SKM-1 treated with dmso at 0.1 percent for 144 hours (cell line): Measurements from ENCODE around the gene FAM13A.
"Not testable (repeated sequence)": the region's sequence is repeated elsewhere in the genome, so short reads cannot be mapped to it uniquely, and the experiment has no call there.

Experiments used
- DNase-seq: peaks from one replicate; lab custom pipeline; 2025; ENCODE audit not compliant: unreplicated experiment; lab: John Stamatoyannopoulos, UW

FAM13A gene

DNA sequence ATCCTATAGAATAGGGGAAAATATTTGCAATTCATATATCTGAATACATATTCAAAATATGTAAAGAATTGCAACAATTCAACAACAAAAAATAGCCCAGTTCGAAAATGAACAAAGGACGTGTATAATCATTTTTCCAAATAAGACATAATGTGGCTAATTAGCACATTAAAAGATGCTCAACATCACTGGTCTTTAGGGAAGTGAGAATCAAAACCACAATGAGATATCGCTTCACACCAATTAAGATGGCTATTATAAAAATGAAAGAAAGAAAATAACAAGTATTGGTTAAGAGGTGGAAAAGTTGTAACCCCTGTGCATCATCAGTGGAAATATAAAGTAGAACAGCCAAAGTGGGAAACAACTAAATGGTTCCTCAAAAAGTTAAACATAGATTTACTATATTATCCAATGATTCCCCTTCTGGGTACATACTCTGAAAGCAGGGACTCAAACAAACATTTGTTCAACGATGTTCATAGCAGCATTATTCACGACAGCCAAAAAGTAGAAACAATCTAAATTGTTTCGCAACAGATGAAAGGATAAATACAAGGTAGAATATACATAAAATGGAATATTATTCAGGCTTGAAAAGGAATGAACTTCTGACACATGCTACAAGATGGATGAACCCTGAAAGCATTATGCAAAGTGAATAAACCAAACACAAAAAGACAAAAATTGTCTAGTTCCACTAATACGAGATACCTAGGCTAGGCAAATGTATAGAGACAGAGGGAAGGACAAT lies 12.7 kb downstream of the FAM13A start:
- DNase-seq: no peak

DNA sequence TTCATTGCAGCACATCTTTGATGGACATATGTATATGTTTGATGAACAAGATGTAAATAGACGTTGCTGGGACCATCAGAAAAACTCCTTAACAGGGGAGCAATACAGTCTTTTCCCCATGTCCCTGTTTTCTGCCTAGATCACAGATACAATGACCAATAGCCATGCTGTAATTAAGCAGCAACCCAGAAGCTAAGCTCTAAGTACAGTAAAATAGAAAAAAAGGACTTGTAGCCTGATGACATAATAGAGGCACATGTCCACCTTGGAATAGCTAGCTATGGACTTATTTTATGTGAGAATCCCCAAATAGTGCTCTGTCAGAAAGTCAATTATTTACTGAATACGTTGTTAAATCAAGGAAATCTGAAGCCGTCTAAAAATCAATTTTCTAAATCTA lies 14.9 kb downstream of the FAM13A start:
- no peak for DNase-seq

DNA sequence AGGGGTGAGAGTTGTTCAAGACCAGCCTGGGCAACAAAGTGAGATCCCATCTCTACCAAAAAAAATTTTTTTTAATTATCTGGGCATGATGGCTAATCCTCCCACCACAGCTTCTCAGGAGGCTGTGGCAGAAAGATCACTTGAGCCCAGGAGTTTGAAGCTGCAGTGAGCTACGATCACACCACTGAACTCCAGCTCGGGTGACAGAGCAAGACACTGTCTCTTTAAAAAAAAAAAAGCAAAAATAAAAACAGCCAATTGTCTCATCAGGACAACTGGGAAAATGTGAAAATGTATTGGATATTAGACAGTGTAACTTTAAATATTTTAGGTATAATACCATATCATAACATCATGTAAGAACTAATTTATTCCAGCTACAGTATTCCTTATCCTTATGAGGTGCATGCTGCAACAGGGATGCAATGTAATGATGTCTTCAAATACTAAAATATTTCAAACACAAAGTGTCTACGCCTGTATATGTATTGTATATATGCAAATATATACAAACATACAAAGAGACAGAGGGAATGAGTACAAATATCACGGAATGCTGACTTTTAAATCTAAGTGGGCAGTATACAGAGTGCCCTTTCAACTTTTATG lies 17.2 kb downstream of the FAM13A start:
- DNase-seq: no peak

DNA sequence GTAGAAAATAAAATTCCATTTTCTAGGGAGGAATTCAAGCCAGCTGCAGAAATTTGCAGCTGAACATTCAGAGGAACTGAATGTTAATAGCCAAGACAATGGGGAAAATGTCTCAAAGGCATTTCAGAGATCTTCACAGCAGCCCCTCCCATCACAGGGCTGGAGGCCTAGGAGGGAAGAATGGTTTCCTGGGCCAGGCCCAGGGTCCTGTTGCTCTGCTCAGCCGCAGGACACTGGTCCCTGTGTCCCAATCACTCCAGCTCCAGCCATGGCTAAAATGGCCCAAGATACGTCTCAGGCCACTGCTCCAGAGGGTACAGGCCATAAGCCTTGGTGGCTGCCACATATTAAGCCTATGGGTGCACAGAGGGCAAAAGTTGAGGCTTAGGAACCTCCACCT lies 20.4 kb downstream of the FAM13A start:
- DNase-seq: no peak

DNA sequence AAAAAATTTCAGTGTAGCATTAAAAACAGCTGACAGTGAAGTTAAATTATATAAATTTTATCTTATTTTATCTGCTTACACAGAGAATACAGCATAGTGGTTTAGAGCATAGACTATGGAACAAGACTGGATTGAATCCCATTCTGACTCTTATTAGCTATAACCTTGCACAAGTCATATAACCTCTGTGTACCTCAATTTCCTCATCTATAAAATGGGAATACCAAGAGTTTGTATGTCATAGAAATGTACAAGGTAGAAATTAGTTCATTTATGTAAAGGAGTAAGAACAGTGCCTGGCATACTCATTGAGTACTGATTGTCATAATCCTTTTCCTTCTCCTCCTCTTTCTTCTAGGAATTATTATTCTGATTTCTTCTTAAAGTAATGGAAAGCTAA lies 25.7 kb downstream of the FAM13A start:
- no peak for DNase-seq

DNA sequence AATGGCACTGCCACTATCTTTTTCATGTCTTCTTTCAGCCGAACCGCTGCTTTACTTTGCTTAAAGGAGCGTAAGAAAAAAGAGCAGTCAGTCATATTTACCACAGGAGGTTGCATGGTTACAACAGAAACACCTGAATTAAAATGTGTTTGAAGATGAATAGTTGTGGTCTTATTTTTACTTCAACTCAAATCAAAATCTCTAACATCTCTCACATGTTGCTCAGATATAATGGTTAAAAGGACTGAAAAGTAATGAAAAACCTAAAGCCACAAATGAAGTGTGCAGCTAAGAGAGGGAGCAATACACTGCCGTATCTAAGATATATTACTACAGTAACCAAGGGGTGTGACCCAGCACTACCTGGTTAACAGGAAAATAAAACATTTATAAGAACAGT lies 27.4 kb downstream of the FAM13A start:
- no peak for DNase-seq

DNA sequence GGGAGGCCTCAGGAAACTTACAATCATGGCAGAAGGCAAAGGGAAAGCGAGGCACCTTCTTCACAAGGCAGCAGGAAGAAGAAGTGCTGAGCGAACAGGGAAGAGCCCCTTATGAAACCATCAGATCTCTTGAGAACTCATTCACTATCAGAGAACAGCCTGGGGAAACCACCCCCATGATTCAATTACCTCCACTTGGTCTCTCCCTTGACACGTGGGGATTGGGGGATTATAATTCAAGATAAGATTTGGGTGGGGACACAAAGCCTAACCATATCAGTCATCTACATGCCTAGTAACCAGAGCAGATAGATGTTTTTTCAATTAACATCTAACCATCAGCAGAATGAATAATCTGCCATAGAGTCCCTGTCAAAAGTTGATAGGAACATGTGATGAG lies 30.4 kb downstream of the FAM13A start:
- no peak for DNase-seq

DNA sequence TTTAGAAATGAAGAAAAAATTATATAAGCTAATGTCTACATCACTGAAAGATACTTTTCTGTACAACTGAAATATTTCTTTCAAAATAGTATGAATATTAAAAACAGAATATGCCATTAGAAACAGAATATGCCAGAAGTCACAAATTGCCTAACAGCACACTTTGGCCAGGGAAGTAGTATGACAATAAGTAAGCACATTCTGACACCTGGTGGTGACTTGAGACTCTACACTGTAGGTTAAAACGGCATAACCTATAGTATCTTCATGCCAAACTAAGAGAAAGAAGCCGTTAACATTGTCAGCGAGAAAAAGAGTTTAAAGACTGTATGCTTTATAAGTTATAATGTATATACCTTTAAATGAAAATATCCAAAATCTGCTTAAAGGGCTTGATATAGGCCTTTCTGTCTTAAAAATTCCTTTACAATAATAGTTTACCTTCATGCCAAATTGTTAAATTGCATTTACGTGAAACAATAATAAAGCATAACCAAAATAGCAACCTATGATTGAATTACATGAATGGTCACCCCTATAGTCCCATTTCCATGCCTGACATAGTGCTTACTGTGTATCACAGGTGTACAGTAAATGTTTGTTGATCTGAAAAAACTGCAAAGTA lies 32.8 kb downstream of the FAM13A start:
- DNase-seq: peak; percentile 76

DNA sequence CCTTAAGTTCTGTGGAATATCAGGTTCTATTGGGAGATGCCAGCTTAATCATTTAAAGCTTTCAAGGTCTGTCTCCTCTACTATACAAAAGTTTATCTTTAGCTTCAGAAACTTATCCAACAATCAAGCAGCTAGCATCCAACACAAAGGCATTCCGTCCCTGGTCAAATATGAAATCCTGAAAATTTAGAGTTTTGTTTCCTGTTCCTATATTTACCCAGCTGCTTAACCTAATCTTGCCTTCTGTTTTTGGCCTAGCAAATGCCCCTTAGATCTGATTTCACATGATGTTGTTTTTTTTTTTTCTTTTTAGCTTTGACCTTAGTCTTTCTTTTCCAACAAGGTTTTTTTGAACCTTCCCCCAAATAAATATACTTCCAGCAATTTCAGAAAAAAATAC lies 33.8 kb downstream of the FAM13A start:
- DNase-seq: no peak

DNA sequence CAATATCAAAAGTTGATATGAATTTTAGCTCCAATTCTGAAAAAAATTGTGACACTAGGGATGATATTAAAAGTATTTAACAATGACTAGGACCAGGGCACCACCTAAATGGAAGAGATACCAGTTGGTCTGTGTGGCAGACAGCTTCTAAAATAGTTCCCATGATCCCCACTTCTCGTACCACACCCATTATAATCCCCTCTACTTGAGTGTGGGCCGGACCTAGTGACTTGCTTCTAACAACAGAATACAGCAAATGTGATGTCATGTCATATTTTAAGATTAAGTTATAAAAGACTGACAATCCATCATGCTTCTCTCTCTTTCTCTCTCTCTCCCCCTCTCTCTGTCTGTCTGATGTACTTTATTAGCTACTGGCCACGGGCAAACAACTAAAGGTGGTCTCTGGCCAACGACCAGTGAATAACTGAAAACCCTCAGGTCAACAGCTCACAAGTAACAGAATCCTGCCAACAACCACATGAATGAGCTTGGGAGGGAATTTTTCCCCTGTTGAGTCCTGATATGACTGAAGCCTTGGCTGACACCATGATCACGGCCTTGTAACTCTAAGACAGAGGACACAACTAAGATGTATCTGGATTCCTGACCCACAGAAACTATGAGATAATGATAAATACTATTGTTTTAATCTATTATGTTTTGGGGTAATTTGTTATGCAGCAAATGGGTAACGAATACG lies 34.4 kb downstream of the FAM13A start:
- DNase-seq: no peak

DNA sequence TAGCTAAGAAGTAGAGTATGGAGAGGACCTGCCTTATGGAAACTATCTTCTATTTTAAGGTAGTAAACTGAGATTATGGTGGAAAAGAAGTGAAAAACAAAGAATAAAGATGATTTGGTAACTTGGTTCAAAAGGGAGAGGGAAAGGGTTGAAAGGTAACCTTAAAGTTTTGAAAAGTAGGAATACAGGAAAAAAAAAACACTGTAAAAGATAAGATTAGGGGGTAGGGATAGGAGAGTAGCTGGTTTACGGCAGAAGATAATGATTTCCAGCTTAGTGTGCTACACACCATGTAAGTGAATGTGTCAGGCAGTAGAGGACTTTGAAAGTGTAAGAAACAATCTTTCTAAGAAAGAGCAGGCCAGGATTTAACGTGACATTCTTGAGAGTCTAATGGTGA lies 35.3 kb downstream of the FAM13A start:
- no peak for DNase-seq

DNA sequence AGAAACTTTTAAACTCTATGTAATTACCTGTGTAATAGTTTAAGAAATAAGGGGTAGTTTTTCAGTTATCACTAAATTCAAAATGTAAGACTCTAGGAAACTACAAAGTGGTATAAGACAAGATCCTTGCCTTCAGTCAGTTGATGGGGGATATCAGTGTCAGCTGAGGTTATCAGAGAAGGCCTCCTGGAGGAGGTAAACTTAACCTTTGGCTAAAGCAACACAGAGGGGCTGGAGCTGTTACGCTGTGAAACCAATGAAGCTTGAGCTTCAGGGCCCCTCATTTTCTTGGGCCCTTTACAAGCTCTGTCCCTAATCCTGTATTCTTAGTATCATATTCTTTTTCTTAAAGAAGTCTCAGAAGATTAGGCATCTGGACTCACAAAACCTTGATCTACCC lies 35.9 kb downstream of the FAM13A start:
- DNase-seq: no peak

DNA sequence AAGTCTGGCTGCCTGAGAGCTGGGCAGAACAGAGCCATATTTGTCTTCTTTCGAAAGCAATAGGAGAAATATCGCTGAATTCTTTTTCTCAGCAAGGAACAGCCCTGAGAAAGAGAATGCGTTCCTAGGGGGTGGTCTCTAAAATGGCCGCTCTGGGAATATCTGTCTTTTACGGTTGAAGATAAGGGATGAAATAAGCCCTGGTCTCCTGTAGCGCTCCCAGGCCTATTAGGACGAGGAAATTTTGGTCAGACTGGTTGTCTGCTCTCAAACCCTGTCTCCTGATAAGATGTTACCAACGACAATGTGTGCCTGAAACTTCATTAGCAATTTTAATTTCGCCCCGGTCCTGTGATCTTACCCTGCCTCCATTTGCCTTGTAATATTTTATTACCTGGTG lies 42.1 kb downstream of the FAM13A start:
- DNase-seq: not testable (repeated sequence)

DNA sequence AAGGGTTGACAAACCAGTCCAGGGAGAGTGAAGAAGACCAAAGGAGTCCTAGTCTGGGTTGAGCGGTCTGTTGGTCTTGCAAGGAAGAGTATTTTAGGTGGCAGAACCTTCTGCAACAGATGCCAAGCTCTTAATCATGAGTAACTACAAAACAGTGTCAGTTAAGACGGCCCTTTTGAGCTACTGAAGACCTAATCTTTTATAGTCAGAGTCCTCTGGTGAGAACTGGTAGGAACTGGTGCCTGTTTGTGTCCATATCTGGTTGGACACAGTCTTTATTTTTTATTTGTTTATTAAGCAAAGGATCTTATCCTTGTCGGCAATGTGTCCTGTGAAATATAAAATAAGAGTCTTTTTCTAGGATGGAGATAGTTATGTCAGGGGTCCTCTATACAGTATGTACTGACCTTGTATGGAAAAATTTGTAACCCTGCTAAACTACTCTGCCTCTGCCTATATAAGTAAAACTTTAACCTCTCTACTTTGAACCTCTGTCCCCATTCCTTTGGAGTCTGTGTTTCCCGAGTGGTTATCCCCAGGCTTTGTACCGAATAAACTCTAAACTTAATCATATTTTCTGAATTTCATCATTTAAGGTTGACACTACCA lies 47.1 kb downstream of the FAM13A start:
- DNase-seq: no peak

DNA sequence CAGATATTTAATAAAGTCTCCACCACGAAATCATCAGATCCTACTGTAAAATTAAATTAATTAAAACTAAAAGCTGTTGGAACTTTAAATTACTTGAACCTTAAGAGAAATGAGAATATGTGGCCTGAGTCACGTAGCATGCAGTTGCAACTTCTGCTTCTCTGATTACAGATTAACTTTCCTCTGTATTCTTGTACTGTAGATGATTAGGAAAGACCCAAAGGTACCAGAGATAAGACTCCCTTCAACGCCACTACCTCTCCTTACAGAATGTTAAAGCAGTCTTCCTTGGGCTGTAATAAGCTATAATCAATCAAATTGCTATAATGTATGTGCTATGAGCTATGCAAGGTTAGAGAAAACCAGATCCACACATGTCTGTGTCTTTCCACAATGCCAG lies 47.9 kb downstream of the FAM13A start:
- no peak for DNase-seq

DNA sequence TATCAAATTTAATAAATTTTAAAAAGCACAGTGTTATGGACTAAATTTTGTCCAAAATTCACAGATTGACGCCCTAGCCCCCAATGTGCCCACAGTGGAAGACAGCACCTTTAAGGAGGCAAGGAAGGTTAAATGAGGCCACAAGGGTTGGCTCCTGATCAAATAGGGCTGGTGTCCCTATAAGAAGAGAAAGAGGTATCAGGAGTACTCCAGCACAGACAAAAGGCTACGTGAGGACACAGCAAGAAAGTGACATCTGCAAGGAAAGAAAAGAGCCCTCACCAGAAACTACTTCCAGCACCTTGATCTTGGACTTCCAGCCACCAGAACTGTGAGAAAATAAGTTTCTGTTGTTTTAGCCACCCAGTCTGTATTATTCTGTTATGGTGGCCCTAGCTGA lies 48.8 kb downstream of the FAM13A start:
- no peak for DNase-seq

DNA sequence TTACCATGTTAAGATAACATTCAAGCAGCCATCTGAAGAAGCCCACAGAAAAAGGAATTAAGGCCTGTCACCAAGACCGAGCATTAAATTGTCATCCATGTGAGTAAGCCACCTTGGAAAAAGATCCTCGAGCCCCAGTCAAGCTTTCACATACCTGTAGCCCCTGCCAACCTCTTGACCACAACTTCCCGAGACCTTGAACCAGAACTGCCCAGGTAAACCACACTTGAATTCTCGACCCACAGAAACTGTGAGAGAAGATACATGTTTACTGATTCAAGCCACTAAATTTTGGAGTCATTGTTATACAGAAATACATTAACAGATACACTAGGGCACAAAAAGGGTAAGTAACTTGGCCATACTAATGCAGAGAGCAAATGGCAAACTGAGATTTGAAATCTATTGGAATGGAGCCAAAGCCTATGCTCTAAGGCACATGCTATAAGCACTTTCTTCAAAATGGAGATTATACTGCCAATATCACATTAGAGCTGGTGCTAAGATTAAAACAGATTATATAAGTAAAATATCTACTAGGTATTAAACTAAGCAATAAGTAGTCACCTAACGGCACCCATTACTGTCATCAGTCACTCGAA lies 49.5 kb downstream of the FAM13A start:
- DNase-seq: no peak

DNA sequence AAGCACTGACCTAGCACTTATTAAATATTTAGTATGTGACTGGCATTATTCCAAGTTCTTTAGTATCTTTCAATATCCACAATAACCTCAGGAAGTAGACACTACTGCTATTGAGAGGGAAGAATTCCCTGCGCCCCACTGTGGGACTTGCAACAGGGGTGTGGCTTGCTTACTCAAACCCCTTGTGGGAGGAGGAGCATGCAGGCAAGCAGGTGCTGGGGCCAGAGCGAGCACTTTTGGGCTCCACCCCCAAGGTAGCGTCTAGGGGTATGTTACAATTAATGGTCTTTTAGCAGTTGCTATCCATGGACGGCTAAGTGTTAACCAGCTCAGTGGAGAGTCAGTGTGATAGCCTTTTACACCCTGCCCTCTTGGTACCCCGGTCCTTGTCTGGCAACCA lies 50.7 kb downstream of the FAM13A start:
- no peak for DNase-seq

DNA sequence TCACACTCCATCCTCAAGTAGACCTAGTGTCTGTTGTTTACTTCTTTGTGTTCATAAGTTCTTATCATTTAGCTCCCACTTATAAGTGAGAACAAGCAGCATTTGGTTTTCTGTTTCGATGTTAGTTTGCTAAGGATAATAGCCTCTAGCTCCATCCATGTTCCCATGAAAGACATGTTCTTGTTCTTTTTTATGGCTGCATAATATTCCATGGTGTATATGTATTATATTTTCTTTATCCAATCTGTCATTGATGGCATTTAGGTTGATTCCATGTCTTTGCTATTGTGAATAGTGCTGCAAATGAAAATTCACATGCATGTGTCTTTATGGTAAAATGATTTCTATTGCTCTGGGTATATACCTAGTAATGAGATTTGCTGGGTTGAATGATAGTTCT lies 51.9 kb downstream of the FAM13A start:
- DNase-seq: not testable (repeated sequence)

DNA sequence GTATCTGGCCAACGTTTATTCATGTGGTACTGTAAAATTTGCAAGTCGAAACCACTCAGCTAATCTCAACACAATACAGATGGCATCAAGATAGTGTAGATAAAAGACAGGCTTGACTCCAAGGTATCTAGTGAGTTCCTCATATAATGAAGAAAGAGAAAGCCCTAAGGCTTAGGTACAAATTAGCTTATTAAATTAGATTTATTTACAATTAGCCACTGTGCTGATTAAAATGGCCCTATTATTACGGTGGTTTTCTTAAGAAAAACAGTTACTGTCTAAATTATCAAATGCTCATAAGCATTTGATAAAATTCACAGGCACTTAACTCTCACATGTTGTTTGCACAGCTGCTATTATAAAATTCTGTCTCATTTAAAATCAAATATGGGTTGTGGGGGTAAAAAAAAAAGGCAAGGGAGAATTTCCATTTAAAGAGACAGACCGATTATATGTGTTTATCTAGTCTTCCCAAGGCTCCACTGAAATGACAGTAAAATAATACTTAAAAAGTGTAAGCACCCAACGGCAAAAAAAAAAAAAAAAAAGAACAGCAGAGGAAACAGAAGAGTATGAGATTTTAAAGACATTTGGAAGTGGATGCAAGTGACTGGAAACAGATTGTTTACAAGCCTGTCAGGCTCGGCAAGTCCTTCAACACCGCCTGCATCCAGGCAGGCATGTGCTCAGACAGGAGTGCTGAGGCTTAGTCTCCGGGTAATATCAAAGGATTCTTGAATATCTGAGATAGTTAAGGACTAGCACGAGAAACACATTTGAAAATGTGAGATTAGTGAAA lies 55.1 kb downstream of the FAM13A start:
- no peak for DNase-seq
